KMS-11 (cell line): ENCODE measurements around the gene GNAO1.

Experiments
- H2AFZ ChIP-seq: fragments of 200-600 bp; sonication (generic); 2 replicates; pipeline ENCODE4 v1.6.1; 2016; ENCODE audit warnings: antibody characterized with exemption, mixed run types, low read depth
- H3K27ac ChIP-seq: fragments of 200-600 bp; sonication (generic); 2 replicates; pipeline ENCODE4 v1.6.1; 2016; ENCODE audit warnings: mild to moderate bottlenecking, mixed run types
- H3K27me3 ChIP-seq: fragments of 200-600 bp; sonication (generic); 2 replicates; pipeline ENCODE4 v1.6.1; 2017; ENCODE audit warnings: mild to moderate bottlenecking, low read depth, mixed run types, moderate library complexity; ENCODE audit not compliant: insufficient read depth
- H3K36me3 ChIP-seq: fragments of 200-600 bp; sonication (generic); 2 replicates; pipeline ENCODE4 v1.6.1; 2017; ENCODE audit warnings: mild to moderate bottlenecking, mixed run types; ENCODE audit not compliant: insufficient read depth
- H3K4me1 ChIP-seq: fragments of 200-600 bp; sonication (generic); 2 replicates; pipeline ENCODE4 v1.6.1; 2016; ENCODE audit warnings: mild to moderate bottlenecking, low read depth, mixed run types; ENCODE audit not compliant: poor library complexity, severe bottlenecking
- H3K4me2 ChIP-seq: fragments of 200-600 bp; sonication (generic); 2 replicates; pipeline ENCODE4 v1.7.0; 2016; ENCODE audit warnings: mild to moderate bottlenecking, mixed run types
- H3K4me3 ChIP-seq: fragments of 200-600 bp; sonication (generic); IDR thresholded peaks from 2 replicates; pipeline ENCODE4 v1.6.1; 2017; ENCODE audit warnings: low read depth, low read length, mixed read lengths; ENCODE audit not compliant: insufficient read depth
- H3K79me2 ChIP-seq: fragments of 200-600 bp; sonication (generic); 2 replicates; pipeline ENCODE4 v1.6.1; 2016; ENCODE audit warnings: low read depth, mixed run types; ENCODE audit not compliant: insufficient read depth
- H3K9ac ChIP-seq: fragments of 200-600 bp; sonication (generic); 2 replicates; pipeline ENCODE4 v1.6.1; 2016; ENCODE audit warnings: mild to moderate bottlenecking, mixed run types
- H4K20me1 ChIP-seq: fragments of 200-600 bp; sonication (generic); 2 replicates; pipeline ENCODE4 v1.6.1; 2016; ENCODE audit warnings: mild to moderate bottlenecking, mixed run types; ENCODE audit not compliant: insufficient read depth
- CTCF ChIP-seq: fragments of 200-600 bp; sonication (generic); conservative IDR thresholded peaks from 2 replicates; pipeline ENCODE4 v1.6.1; 2017; ENCODE audit warnings: low read depth, mild to moderate bottlenecking, antibody characterized with exemption, low read length, moderate library complexity, mixed read lengths

The GNAO1 gene

GRCh38 chr16:56297684-56298083 lies 106.4 kb downstream of the GNAO1 start:
- no peaks in the 10 kb centered on the region for H3K4me1 ChIP-seq
- H3K9ac ChIP-seq: no peak overlapping the region

DNA sequence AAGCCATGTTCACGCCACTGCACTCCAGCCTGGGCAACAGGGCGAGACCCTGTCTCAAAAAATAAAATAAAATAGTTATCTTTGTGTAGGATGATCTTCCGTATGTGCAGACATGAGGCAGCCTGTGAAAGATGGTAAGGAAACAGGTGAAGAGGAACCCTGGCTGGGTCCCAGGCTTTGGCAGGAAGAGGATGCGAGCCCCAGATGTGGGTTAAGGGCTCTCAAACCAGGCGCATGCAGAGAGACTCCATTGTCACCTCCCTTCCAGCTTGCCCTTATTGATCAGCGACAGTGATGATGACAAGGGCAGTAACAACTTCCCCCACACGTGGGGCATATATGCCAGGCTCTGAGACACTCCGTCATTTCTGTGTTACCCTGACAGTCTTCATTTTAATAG lies 106.8 kb downstream of the GNAO1 start:
- Histone ChIP-seq H2AFZ (no peak overlapping the region), H4K20me1 (no peaks in the 10 kb centered on the region), H3K4me1 (no peaks in the 10 kb centered on the region), H3K27me3 (no peaks in the 10 kb centered on the region), H3K4me3 (no peak overlapping the region), H3K4me2 (no peak overlapping the region), H3K79me2 (no peaks in the 10 kb centered on the region), H3K9ac (no peak overlapping the region), H3K27ac (no peak overlapping the region), H3K36me3 (no peaks in the 10 kb centered on the region)
- TF ChIP-seq CTCF: no peak

More at GRCh38 chr16:56297684-56298083, 106.4 kb downstream of the GNAO1 start:
- H3K27ac ChIP-seq: no peak overlapping the region
- H3K4me2 ChIP-seq: no peak overlapping the region
- H3K36me3 ChIP-seq: no peaks in the 10 kb centered on the region
- H3K27me3 ChIP-seq: no peaks in the 10 kb centered on the region
- H2AFZ ChIP-seq: no peak overlapping the region
- no peak overlapping the region for H3K4me3 ChIP-seq
- H4K20me1 ChIP-seq: no peaks in the 10 kb centered on the region
- no peaks in the 10 kb centered on the region for H3K79me2 ChIP-seq
- no peak for TF ChIP-seq CTCF

DNA sequence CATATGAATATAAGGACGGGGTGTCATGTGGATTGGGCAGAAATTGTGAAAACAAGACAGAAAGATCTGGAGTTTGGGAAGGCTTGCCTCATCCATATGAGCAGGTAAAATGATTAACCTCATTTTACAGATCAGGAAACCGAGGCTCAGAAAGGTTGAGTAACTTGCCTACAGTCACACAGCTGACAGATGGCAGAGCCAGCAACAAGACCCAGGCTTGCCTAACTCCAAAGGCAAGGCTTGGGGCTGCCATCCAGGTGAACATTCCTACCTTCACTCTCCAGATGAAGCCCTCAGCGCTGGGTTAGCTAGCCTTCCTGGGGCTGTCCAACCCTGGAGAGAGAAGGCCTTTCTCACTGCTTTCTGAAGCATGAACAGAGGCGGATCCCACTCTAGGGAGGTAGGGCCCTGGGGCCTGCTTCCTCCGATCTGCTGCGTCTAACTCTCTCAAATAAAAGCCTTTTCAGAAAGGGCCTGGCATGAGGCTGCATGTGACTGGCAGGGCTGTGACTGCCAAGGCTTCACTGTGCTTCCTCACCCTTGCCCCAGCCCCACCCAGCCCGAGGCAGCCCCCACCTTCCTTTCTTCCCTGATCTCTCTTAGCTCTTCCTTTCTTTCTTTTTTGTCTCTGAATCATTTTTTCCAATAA lies 107.8 kb downstream of the GNAO1 start:
- Histone ChIP-seq H3K9ac (no peak overlapping the region), H2AFZ (no peak overlapping the region), H4K20me1 (no peaks in the 10 kb centered on the region), H3K4me3 (no peak overlapping the region), H3K4me1 (no peaks in the 10 kb centered on the region), H3K27me3 (no peaks in the 10 kb centered on the region), H3K36me3 (no peaks in the 10 kb centered on the region), H3K4me2 (no peak overlapping the region), H3K27ac (no peak overlapping the region), H3K79me2 (no peaks in the 10 kb centered on the region)
- no peak for TF ChIP-seq CTCF

- H4K20me1 ChIP-seq: no peaks in the 10 kb centered on the region
- H2AFZ ChIP-seq: no peak overlapping the region
- no peaks in the 10 kb centered on the region for H3K27me3 ChIP-seq
- no peak overlapping the region for H3K4me3 ChIP-seq
- H3K4me1 ChIP-seq: no peaks in the 10 kb centered on the region
- no peaks in the 10 kb centered on the region for H3K79me2 ChIP-seq
- no peak overlapping the region for H3K4me2 ChIP-seq
- no peaks in the 10 kb centered on the region for H3K36me3 ChIP-seq
- TF ChIP-seq CTCF: no peak
- H3K9ac ChIP-seq: no peak overlapping the region
- H3K27ac ChIP-seq: no peak overlapping the region
Measured at GRCh38 chr16:56300242-56300623, 108.9 kb downstream of the GNAO1 start.
